Heart right ventricle (tissue), 16 donors: ENCODE results near the gene KRTAP10-2. TPM values are rescaled to one million over a fixed set of nuclear protein-coding genes. Genes with fewer than 3 reads are reported as not detected.

ENCODE experiments used
- ATAC-seq, 8 donors: fragments of 200-7000 bp; cut with Tn5 transposase; one replicate each; pipeline ENCODE4 v1.9.1; 2020; ENCODE audit warnings: mild to moderate bottlenecking in 8 of 8, moderate library complexity in 8 of 8, moderate number of reproducible peaks in 1 of 8
- DNase-seq, 2 donors: peaks; one replicate each; pipeline ENCODE4 v3.0.0-alpha.2; 2020
- H3K27ac ChIP-seq, 10 donors: fragments of 200-600 bp; sonication (generic) in 2 of 10; one replicate each; pipeline versions ENCODE4 v1.5.0 to v1.8.0; 2020 to 2022; ENCODE audit warnings: mild to moderate bottlenecking in 3 of 10
- H3K27me3 ChIP-seq, 7 donors: fragments of 200-600 bp; one replicate each; pipeline ENCODE4 v1.8.0; 2021 to 2022; ENCODE audit warnings: mild to moderate bottlenecking in 2 of 7
- H3K36me3 ChIP-seq, 9 donors: fragments of 200-600 bp; sonication (generic) in 1 of 9; one replicate each; pipeline versions ENCODE4 v1.5.0 to v1.8.0; 2020 to 2022; ENCODE audit warnings: mild to moderate bottlenecking in 2 of 9
- H3K4me1 ChIP-seq, 9 donors: fragments of 200-600 bp; sonication (generic) in 1 of 9; one replicate each; pipeline versions ENCODE4 v1.5.0 to v1.8.0; 2020 to 2022; ENCODE audit warnings: mild to moderate bottlenecking in 4 of 9
- H3K4me3 ChIP-seq, 10 donors: fragments of 200-600 bp; sonication (generic) in 2 of 10; one replicate each; pipeline versions ENCODE4 v1.5.0 to v1.8.0; 2020 to 2022; ENCODE audit warnings: mild to moderate bottlenecking in 7 of 10, moderate library complexity in 2 of 10
- H3K9me3 ChIP-seq, 11 donors: fragments of 200-600 bp in 10 of 11; sonication (generic) in 2 of 11; one replicate each; pipeline versions ENCODE4 v1.5.0 to v1.8.0; 2013 to 2022; ENCODE audit warnings: mild to moderate bottlenecking in 2 of 11, control low read depth in 1 of 11, moderate library complexity in 1 of 11
- CTCF ChIP-seq, 9 donors: fragments of 200-600 bp; sonication (generic) in 2 of 9; IDR thresholded peaks; one replicate each; pipeline versions ENCODE4 v1.5.0 to v1.8.0; 2021 to 2022; ENCODE audit warnings: antibody characterized with exemption in 9 of 9, mild to moderate bottlenecking in 5 of 9, moderate library complexity in 1 of 9
- WGBS, 2 donors: extraction: QIAGEN DNeasy Blood & Tissue Kit; methylation state at CpG; one replicate each; pipeline ENCODE4 v1.1.7; 2013; ENCODE audit warnings: inconsistent platforms in 1 of 2; 5-methylcytosine and 5-hydroxymethylcytosine counted together
- intact Hi-C, 10 donors: fragments of 100-400 bp; cut with DNase I; formaldehyde crosslinking; loops; one replicate each; pipeline versions ENCODE4 v1.11.1 to v1.14.2; 2022
- polyA plus RNA-seq, 2 donors: library from polyadenylated mRNA; stranded (reverse); fragments of 200-250 nt; gene quantifications; one replicate each; pipeline ENCODE4 v1.2.3, GENCODE V29; 2013
- total RNA-seq, 10 donors: library from RNA; stranded (reverse); fragmentation: NEBNext Ultra II Directional in 3 of 10; extraction: Animal tissue kit (Norgen Biotek cat#: 25700) in 3 of 10; gene quantifications; one replicate each; pipeline versions ENCODE4 v1.2.1 to v1.2.4, GENCODE V29; 2021 to 2023
- donor health status: Arrhythmogenic right ventricular cardiomyopathy.
- donor health status: ischemic (EF 13 %, LVEDD 7.1; RV severe dilation, severe dysfunction).
- donor health status: healthy with polysubstance abuse.
- donor health status: DM: no; HTN: yes; CAD: no.
- donor health status: DM: no; HTN: no; CAD: no.
- donor health status: ischemic (EF 25% LVEDD 6.9; RV normal size, moderate dysfunction).
- donor health status: ischemic (EF 25% LVEDD 5.7; RV mildly dilated, moderate dysfunction).
- donor health status: healthy.
- donor health status: DM: yes; HTN: yes; CAD: no.
- donor health status: Ischemic cardiomyopathy.
- donor health status: ischemic (EF 35%, LVEDD 5.7; RV mildly dilated, moderate dysfunction).
- donor health status: nonischemic (EF 11% LVEDD 7.7; RV severe dilation, severe dysfunction).
- donor health status: DM: yes; HTN: yes; CAD: no.
- donor health status: PGD.
- donor health status: ischemic (EF 29% LVEDD 5.4; RV normal size, mild dysfunction).
- donor health status: nonischemic (EF 23%, LVEDD 6.1; RV moderate dilation, normal function).

Gene KRTAP10-2
- total and polyA plus RNA-seq, 12 donors, result not detected

GRCh38 chr21:44579833-44580144, 28.5 kb upstream of the KRTAP10-2 start:
- no peak overlapping the region for H3K27ac ChIP-seq
- WGBS, 2 donors, result 63 to 70% methylated on average over 6 to 7 of the region's 7 CpGs
- H3K4me1 ChIP-seq, result no peaks in the 10 kb centered on the region
- TF ChIP-seq CTCF (IDR thresholded peaks at IDR 0.05), result no peak
- peaks cover 0 to 43% (median 6%) of the 10 kb centered on the region in 7 donors for H3K27me3 ChIP-seq
- intact Hi-C loops, result no loop called here
- DNase-seq, result no peak
- no peak overlapping the region for H3K4me3 ChIP-seq
- H3K36me3 ChIP-seq, result no peaks in the 10 kb centered on the region
- no peak for ATAC-seq
- peaks cover 0 to 40% (median 18%) of the 10 kb centered on the region in 11 donors for H3K9me3 ChIP-seq

GRCh38 chr21:44579056-44579832, 27.9 kb upstream of the KRTAP10-2 start:
- Histone ChIP-seq H3K27ac (no peak overlapping the region), H3K4me1 (no peaks in the 10 kb centered on the region), H3K27me3 (peaks cover 0 to 43% (median 1%) of the 10 kb centered on the region in 7 donors), H3K4me3 (no peak overlapping the region), H3K36me3 (no peaks in the 10 kb centered on the region), H3K9me3 (peaks cover 0 to 40% (median 18%) of the 10 kb centered on the region in 11 donors)
- DNase-seq (no peak), ATAC-seq (no peak)
- 70 to 74% methylated on average over 22 of the region's 22 CpGs for WGBS, 2 donors
- intact Hi-C loops, result no loop called here
- TF ChIP-seq CTCF (IDR thresholded peaks at IDR 0.05), result no peak

- Histone ChIP-seq H3K9me3 (peaks cover 0 to 40% (median 18%) of the 10 kb centered on the region in 11 donors), H3K4me3 (no peak overlapping the region), H3K27ac (no peak overlapping the region), H3K36me3 (no peaks in the 10 kb centered on the region), H3K27me3 (peaks cover 0 to 40% (median 0%) of the 10 kb centered on the region in 7 donors), H3K4me1 (no peaks in the 10 kb centered on the region)
- WGBS, 2 donors, result 93 to 96% methylated on average over 17 of the region's 17 CpGs
- DNase-seq (no peak), ATAC-seq (no peak)
- TF ChIP-seq CTCF (IDR thresholded peaks at IDR 0.05), result no peak
- intact Hi-C loops, result no loop called here
These were observed 27.2 kb upstream of the KRTAP10-2 start for GRCh38 chr21:44578371-44579055.

GRCh38 chr21:44576025-44576420, 24.7 kb upstream of the KRTAP10-2 start:
- Histone ChIP-seq H3K27ac (no peak overlapping the region), H3K36me3 (no peaks in the 10 kb centered on the region)

More at GRCh38 chr21:44576025-44576420, 24.7 kb upstream of the KRTAP10-2 start:
- no peak for ATAC-seq
- peaks cover 0 to 34% (median 17%) of the 10 kb centered on the region in 11 donors for H3K9me3 ChIP-seq
- no peak overlapping the region for H3K4me3 ChIP-seq
- no peak for TF ChIP-seq CTCF (IDR thresholded peaks at IDR 0.05)
- no peak for DNase-seq
- WGBS, 2 donors, result 87 to 88% methylated on average over 10 of the region's 10 CpGs
- H3K27me3 ChIP-seq, result peaks cover 0 to 34% (median 0%) of the 10 kb centered on the region in 7 donors
- H3K4me1 ChIP-seq, result no peaks in the 10 kb centered on the region
- intact Hi-C loops, result no loop called here
